OCI-LY3 (cell line): ENCODE results near the gene CAP2.

Experiments used
- CTCF ChIP-seq: fragments of 200-600, 300-600 bp; sonication (generic); IDR thresholded peaks from 2 replicates; pipeline ENCODE4 v1.5.1; 2014; ENCODE audit warnings: antibody characterized with exemption, low read length, low read depth
- EZH2phosphoT487 ChIP-seq: fragments of 200-600 bp; shearing (Covaris generic); IDR thresholded peaks from 2 replicates; pipeline ENCODE4 v1.6.1; 2018; ENCODE audit warnings: antibody characterized with exemption, mixed run types, low read depth

GRCh38 chr6:17395112-17395511 is 1.7 kb downstream of the CAP2 start:
- TF ChIP-seq CTCF (no peak), EZH2phosphoT487 (no peak)
